Prostate gland (tissue), 2 donors: ENCODE measurements around the gene PLCD3. TPM values are rescaled to one million over a fixed set of nuclear protein-coding genes. Genes with fewer than 3 reads are reported as not detected.

Experiments used
- DNase-seq: peaks from one replicate; pipeline ENCODE4 v3.0.0-alpha.2; 2019; ENCODE audit warnings: low spot score
- H3K27ac ChIP-seq, 2 donors: fragments of 200-600 bp; sonication (generic); 2 replicates each; pipeline ENCODE4 v1.5.1; 2017 to 2019
- H3K27me3 ChIP-seq: fragments of 200-600 bp; sonication (generic); replicated peaks from 2 replicates; pipeline ENCODE4 v1.5.1; 2019; ENCODE audit not compliant: insufficient read depth
- H3K36me3 ChIP-seq, 2 donors: fragments of 200-600 bp; sonication (generic); 1 replicate in 1 of 2; 2 replicates in 1 of 2; pipeline versions ENCODE4 v1.5.1 to v1.8.1; 2017 to 2019
- H3K4me1 ChIP-seq: fragments of 200-600 bp; sonication (generic); replicated peaks from 2 replicates; pipeline ENCODE4 v1.5.1; 2019
- H3K4me3 ChIP-seq, 2 donors: fragments of 200-600 bp; sonication (generic); 2 replicates each; pipeline ENCODE4 v1.5.1; 2017 to 2019
- H3K9me3 ChIP-seq: fragments of 200-600 bp; sonication (generic); 2 replicates; pipeline ENCODE4 v1.5.1; 2017
- CTCF ChIP-seq, 4 experiments: fragments of 200-600 bp in 2 of 4; fragments of 450-650 bp in 2 of 4; sonication (generic) in 2 of 4; IDR thresholded peaks; 1 replicate in 3 of 4; 2 replicates in 1 of 4; pipeline ENCODE4 v1.5.1; 2016 to 2019; ENCODE audit warnings: antibody characterized with exemption in 4 of 4, mild to moderate bottlenecking in 2 of 4, moderate library complexity in 2 of 4
- POLR2A ChIP-seq: fragments of 450-650 bp; IDR thresholded peaks from one replicate; pipeline ENCODE4 v1.6.1; 2016; ENCODE audit warnings: antibody characterized with exemption, mild to moderate bottlenecking
- POLR2AphosphoS5 ChIP-seq: sonication (generic); formaldehyde crosslinking; IDR thresholded peaks from one replicate; pipeline ENCODE4 v1.6.1; 2017; ENCODE audit warnings: antibody characterized with exemption
- WGBS: methylation state at CpG from one replicate; pipeline ENCODE4 v1.1.5; 2018; 5-methylcytosine and 5-hydroxymethylcytosine counted together
- intact Hi-C: fragments of 100-400 bp; cut with DNase I; formaldehyde crosslinking; loops from one replicate; pipeline ENCODE4 v1.14.2; 2022
- total RNA-seq, 2 donors: library from RNA; depleted of rRNA; stranded (reverse); fragments of >200 nt; gene quantifications; one replicate each; pipeline ENCODE4 v1.1.0, GENCODE V29; 2016

PLCD3 gene
- total RNA-seq, 2 donors from 2014 or later, result 34.7 to 154 TPM

GRCh38 chr17:45116434-45117016, 15.8 kb downstream of the PLCD3 start:
- DNase-seq, result no peak
- Histone ChIP-seq H3K4me1 (no peaks in the 10 kb centered on the region), H3K36me3 (no peaks in the 10 kb centered on the region), H3K4me3 (no peak overlapping the region), H3K27me3 (no peaks in the 10 kb centered on the region), H3K27ac (no peak overlapping the region), H3K9me3 (no peaks in the 10 kb centered on the region)
- 87% methylated on average over 10 of the region's 10 CpGs for WGBS
- intact Hi-C loops, result loop anchor here (5.0 kb wide), 1 partner anchor 199 kb away; the partner anchor contains the start of gene GFAP
- no peak for TF ChIP-seq POLR2AphosphoS5
- no peak for TF ChIP-seq CTCF (IDR thresholded peaks at IDR 0.05)
- no peak for TF ChIP-seq POLR2A

- TF ChIP-seq POLR2A, result no peak
- no peak for TF ChIP-seq POLR2AphosphoS5
- TF ChIP-seq CTCF (IDR thresholded peaks at IDR 0.05), result no peak
- DNase-seq, result no peak
- H3K9me3 ChIP-seq, result no peaks in the 10 kb centered on the region
- H3K36me3 ChIP-seq, result no peaks in the 10 kb centered on the region
- no peak overlapping the region for H3K27ac ChIP-seq
- H3K4me3 ChIP-seq, result no peak overlapping the region
- intact Hi-C loops, result loop anchor here (5.0 kb wide), 1 partner anchor 199 kb away; the partner anchor contains the start of gene GFAP
- no peaks in the 10 kb centered on the region for H3K4me1 ChIP-seq
- no peaks in the 10 kb centered on the region for H3K27me3 ChIP-seq
- WGBS, result 86% methylated on average over 11 of the region's 11 CpGs
These were observed 16.4 kb downstream of the PLCD3 start for GRCh38 chr17:45115871-45116270.

GRCh38 chr17:45115015-45115625, 17.2 kb downstream of the PLCD3 start:
- Histone ChIP-seq H3K9me3 (no peaks in the 10 kb centered on the region), H3K27ac (no peak overlapping the region), H3K4me3 (no peak overlapping the region), H3K27me3 (no peaks in the 10 kb centered on the region), H3K36me3 (no peaks in the 10 kb centered on the region), H3K4me1 (no peaks in the 10 kb centered on the region)
- intact Hi-C loops, result loop anchor here (5.0 kb wide), 1 partner anchor 198 kb away; the partner anchor contains the start of gene GFAP
- no peak for DNase-seq
- TF ChIP-seq POLR2A (no peak), CTCF (IDR thresholded peaks at IDR 0.05) (no peak), POLR2AphosphoS5 (no peak)
- WGBS, result 90% methylated on average over 26 of the region's 26 CpGs

- no peaks in the 10 kb centered on the region for H3K27me3 ChIP-seq
- H3K27ac ChIP-seq, result no peak overlapping the region
These were observed 18.0 kb downstream of the PLCD3 start for GRCh38 chr17:45114117-45114932.

More at GRCh38 chr17:45114117-45114932, 18.0 kb downstream of the PLCD3 start:
- no peaks in the 10 kb centered on the region for H3K4me1 ChIP-seq
- no peak for TF ChIP-seq POLR2AphosphoS5
- TF ChIP-seq POLR2A, result no peak
- TF ChIP-seq CTCF (IDR thresholded peaks at IDR 0.05), result no peak
- intact Hi-C loops, result no loop called here
- no peak overlapping the region for H3K4me3 ChIP-seq
- H3K36me3 ChIP-seq, result no peaks in the 10 kb centered on the region
- WGBS, result 81% methylated on average over 19 of the region's 19 CpGs
- H3K9me3 ChIP-seq, result no peaks in the 10 kb centered on the region
- DNase-seq, result no peak
